Activated CD8-positive, alpha-beta memory T cell treated with anti-CD3 and anti-CD28 coated beads, Interleukin-2, amount 50 U/mL, for 4 hours (primary cell): ENCODE measurements around the gene TRIM40.

Experiments used
- DNase-seq: peaks from one replicate; pipeline ENCODE4 v3.0.0-alpha.2; 2020

The TRIM40 gene

GRCh38 chr6:30150671-30151395, 14.9 kb downstream of the TRIM40 start:
- DNase-seq = no peak

- no peak for DNase-seq
Observed at GRCh38 chr6:30151580-30151979, 15.6 kb downstream of the TRIM40 start.

GRCh38 chr6:30152016-30152673, 16.2 kb downstream of the TRIM40 start:
- no peak for DNase-seq

GRCh38 chr6:30152910-30153610, 17.1 kb downstream of the TRIM40 start:
- DNase-seq = no peak

GRCh38 chr6:30154061-30154460, 18.1 kb downstream of the TRIM40 start:
- no peak for DNase-seq

GRCh38 chr6:30154709-30155519, 19.0 kb downstream of the TRIM40 start:
- no peak for DNase-seq

GRCh38 chr6:30155520-30156261, 19.8 kb downstream of the TRIM40 start:
- no peak for DNase-seq

- DNase-seq = no peak
Observed at GRCh38 chr6:30156262-30156599, 20.3 kb downstream of the TRIM40 start.

GRCh38 chr6:30156774-30157173, 20.8 kb downstream of the TRIM40 start:
- DNase-seq = no peak

- DNase-seq = no peak
Observed at GRCh38 chr6:30157581-30157980, 21.6 kb downstream of the TRIM40 start.

GRCh38 chr6:30157999-30158398, 22.1 kb downstream of the TRIM40 start:
- DNase-seq = no peak

GRCh38 chr6:30158475-30159040, 22.6 kb downstream of the TRIM40 start:
- DNase-seq = no peak

- DNase-seq = no peak
Observed at GRCh38 chr6:30160008-30160784, 24.3 kb downstream of the TRIM40 start.

- DNase-seq = no peak
Observed at GRCh38 chr6:30160785-30161531, 25.0 kb downstream of the TRIM40 start, which contains the start of gene TRIM10. Gene TRIM10 (minus strand): TSS chr6:30161211. CDS start chr6:30160858, 353 bp downstream.

- DNase-seq = no peak
Observed at GRCh38 chr6:30162265-30163089, 26.5 kb downstream of the TRIM40 start.

GRCh38 chr6:30163090-30163917, 27.4 kb downstream of the TRIM40 start, which contains the start of gene TRIM15:
Gene TRIM15 (plus strand): TSS chr6:30163546. CDS start chr6:30163685, 139 bp downstream.
- peak; percentile 25 for DNase-seq

- DNase-seq = no peak
Observed at GRCh38 chr6:30163918-30164654, 28.1 kb downstream of the TRIM40 start.

- DNase-seq = no peak
Observed at GRCh38 chr6:30164714-30165113, 28.8 kb downstream of the TRIM40 start.
